ENCODE data around the gene SYNE2. TPM values are rescaled to one million over a fixed set of nuclear protein-coding genes. Genes with fewer than 3 reads are reported as not detected.
"Not testable (repeated sequence)": the region's sequence is repeated elsewhere in the genome, so short reads cannot be mapped to it uniquely, and the experiment has no call there.

The SYNE2 gene
- total RNA-seq, 4 donors from 2014 or later: 92.4 to 165 (median 98.3) TPM

- Histone ChIP-seq H3K4me3 (no peak overlapping the region), H3K27me3 (no peaks in the 10 kb centered on the region), H3K9me3 (peaks cover 0 to 4% (median 0%) of the 10 kb centered on the region in 4 donors), H3K36me3 (peaks cover 0 to 11% (median 2%) of the 10 kb centered on the region in 4 donors), H3K27ac (replicated peaks in 1 of 4) (no peak overlapping the region), H3K4me1 (peaks cover 0 to 23% (median 16%) of the 10 kb centered on the region in 4 donors)
- no peak for DNase-seq (ENCODE audit: extremely low spot score)
- TF ChIP-seq, protein P1, sequence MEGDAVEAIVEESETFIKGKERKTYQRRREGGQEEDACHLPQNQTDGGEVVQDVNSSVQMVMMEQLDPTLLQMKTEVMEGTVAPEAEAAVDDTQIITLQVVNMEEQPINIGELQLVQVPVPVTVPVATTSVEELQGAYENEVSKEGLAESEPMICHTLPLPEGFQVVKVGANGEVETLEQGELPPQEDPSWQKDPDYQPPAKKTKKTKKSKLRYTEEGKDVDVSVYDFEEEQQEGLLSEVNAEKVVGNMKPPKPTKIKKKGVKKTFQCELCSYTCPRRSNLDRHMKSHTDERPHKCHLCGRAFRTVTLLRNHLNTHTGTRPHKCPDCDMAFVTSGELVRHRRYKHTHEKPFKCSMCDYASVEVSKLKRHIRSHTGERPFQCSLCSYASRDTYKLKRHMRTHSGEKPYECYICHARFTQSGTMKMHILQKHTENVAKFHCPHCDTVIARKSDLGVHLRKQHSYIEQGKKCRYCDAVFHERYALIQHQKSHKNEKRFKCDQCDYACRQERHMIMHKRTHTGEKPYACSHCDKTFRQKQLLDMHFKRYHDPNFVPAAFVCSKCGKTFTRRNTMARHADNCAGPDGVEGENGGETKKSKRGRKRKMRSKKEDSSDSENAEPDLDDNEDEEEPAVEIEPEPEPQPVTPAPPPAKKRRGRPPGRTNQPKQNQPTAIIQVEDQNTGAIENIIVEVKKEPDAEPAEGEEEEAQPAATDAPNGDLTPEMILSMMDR (IDR thresholded peaks at IDR 0.05): no peak
- TF ChIP-seq POLR2AphosphoS5 (IDR thresholded peaks at IDR 0.05) (no peak), POLR2A (IDR thresholded peaks at IDR 0.05; ENCODE audit: low read depth) (no peak), EP300 (IDR thresholded peaks at IDR 0.05) (no peak)
- intact Hi-C loops (cut with DNase I): loop anchor here (10.0 kb wide), 1 partner anchor 46 kb away; no protein-coding TSS in a partner anchor
- 81% methylated on average over 5 of the region's 5 CpGs for WGBS
Observed at GRCh38 chr14:64038841-64039542, 186.2 kb downstream of the SYNE2 start.

DNA sequence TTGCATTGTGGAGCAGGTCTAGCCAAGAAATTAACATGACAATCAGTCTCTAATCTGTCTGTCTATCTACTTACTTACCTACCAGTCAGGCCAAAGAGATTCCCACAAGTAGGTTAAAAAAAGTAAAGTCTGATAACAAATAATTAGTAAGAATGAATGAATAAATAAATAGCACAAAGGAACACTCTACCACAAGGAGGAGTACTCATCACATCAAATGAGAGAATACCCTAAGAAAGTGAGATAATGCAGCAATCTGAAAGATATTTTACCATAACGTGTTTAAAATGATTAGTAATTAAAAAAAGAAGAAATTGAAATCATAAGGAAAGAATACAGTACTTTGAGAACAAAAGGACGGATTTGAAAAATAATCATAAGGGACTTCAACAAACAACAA, 187.2 kb downstream of the SYNE2 start:
- H3K27me3 ChIP-seq: no peaks in the 10 kb centered on the region
- WGBS: 85% methylated on average over 2 of the region's 2 CpGs

DNA sequence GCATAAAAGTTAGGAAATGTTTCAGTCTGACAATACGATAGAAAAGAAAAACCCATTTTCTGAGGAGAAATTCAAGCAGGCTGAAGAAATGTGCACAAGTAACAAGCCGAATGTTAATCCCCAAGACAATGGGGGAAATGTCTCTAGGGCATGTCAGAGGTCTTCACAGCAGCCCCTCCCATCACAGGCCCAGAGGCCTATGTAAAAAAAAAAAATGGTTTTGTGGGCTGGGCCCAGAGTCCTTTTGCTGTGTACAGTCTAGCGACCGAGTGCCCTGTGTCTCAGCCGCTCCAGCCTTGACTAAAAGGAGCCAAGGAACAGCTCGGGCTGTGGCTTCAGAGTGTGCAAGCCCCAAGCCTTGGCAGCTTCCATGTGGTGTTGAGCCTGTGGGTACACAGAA, 190.5 kb downstream of the SYNE2 start:
- peaks cover 0 to 25% (median 2%) of the 10 kb centered on the region in 4 donors for H3K36me3 ChIP-seq
- DNase-seq (ENCODE audit: extremely low spot score); H3K9me3 ChIP-seq; H3K4me1 ChIP-seq; H3K27me3 ChIP-seq; intact Hi-C loops (cut with DNase I); H3K27ac ChIP-seq (replicated peaks in 1 of 4); H3K4me3 ChIP-seq: not testable (repeated sequence)
- 95% methylated on average over 6 of the region's 6 CpGs for WGBS

More for the DNA sequence above, 187.2 kb downstream of the SYNE2 start:
- TF ChIP-seq POLR2A (IDR thresholded peaks at IDR 0.05; ENCODE audit: low read depth): no peak
- TF ChIP-seq POLR2AphosphoS5 (IDR thresholded peaks at IDR 0.05): no peak
- no peak for TF ChIP-seq EP300 (IDR thresholded peaks at IDR 0.05)
- TF ChIP-seq, protein P1 (IDR thresholded peaks at IDR 0.05): peak in 1 of 3 experiments; percentile 25
- no peak overlapping the region for H3K27ac ChIP-seq (replicated peaks in 1 of 4)
- peaks cover 0 to 12% (median 9%) of the 10 kb centered on the region in 4 donors for H3K4me1 ChIP-seq
- peaks cover 0 to 11% (median 2%) of the 10 kb centered on the region in 4 donors for H3K36me3 ChIP-seq
- peaks cover 0 to 4% (median 0%) of the 10 kb centered on the region in 4 donors for H3K9me3 ChIP-seq
- intact Hi-C loops (cut with DNase I): no loop called here
- H3K4me3 ChIP-seq: no peak overlapping the region
- no peak for DNase-seq (ENCODE audit: extremely low spot score)

DNA sequence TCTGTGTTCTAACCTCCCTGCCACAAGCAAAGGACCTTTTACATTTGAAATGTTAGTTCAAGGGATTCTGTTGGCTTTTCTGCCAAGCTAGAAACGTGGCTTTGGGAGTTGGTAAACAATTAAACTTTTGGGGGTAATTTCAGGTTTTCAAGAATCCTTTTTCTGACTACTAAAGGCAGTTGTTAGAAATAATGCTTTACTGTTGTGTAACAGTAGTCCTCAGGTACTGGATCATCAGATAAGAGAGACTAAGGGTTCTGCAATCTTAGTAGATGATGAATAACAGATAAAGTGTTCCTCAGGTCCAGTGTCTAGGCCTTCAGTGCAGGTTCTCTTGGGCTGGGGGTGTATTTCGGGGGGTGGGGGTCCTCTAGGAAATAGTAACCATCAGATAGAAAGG, 192.3 kb downstream of the SYNE2 start:
- no peak for TF ChIP-seq POLR2AphosphoS5 (IDR thresholded peaks at IDR 0.05)
- TF ChIP-seq, protein P1 (IDR thresholded peaks at IDR 0.05): no peak
- TF ChIP-seq POLR2A (IDR thresholded peaks at IDR 0.05; ENCODE audit: low read depth): no peak
- TF ChIP-seq EP300 (IDR thresholded peaks at IDR 0.05): no peak
- Histone ChIP-seq H3K27me3 (no peaks in the 10 kb centered on the region), H3K4me3 (no peak overlapping the region), H3K36me3 (peaks cover 4 to 42% (median 6%) of the 10 kb centered on the region in 4 donors), H3K9me3 (peaks cover 0 to 4% (median 0%) of the 10 kb centered on the region in 4 donors), H3K4me1 (no peaks in the 10 kb centered on the region), H3K27ac (replicated peaks in 1 of 4) (no peak overlapping the region)
- no peak for DNase-seq (ENCODE audit: extremely low spot score)
- intact Hi-C loops (cut with DNase I): no loop called here
- WGBS: 82% methylated on average over 2 of the region's 2 CpGs

DNA sequence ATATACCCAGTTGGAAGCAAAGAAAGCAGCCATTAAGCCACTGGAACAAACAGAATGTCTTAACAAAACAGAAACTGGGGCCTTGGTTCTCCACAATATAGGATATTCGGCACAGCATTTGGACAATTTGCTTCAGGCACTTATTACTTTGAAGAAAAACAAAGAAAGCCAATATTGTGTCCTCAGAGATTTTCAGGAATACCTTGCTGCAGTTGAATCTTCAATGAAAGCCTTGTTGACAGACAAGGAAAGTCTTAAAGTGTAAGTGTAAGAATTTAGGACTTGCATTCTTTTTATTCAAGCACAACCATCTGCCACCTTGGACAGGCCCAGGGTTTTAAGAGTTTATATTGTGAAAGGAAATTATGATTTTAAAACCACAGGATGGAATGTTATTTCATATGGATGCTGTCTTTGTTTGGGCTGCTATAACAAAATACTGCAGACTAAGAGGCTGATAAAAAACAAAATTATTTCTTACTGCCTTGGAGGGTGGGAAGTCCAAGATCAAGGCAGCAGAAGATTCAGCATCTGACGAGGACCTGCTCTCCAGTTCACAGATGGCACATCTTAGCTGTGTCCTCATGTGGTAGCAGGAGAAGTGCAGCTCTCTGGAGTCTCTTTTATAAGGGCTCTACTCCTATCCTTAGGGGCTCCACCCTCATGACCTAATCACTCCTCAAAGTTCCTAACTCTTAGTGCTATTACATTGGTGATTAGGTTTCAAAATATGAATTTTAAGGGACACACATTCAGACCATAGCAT, 197.0 kb downstream of the SYNE2 start:
- no peaks in the 10 kb centered on the region for H3K4me1 ChIP-seq
- H3K9me3 ChIP-seq: no peaks in the 10 kb centered on the region
- H3K27me3 ChIP-seq: no peaks in the 10 kb centered on the region
- intact Hi-C loops (cut with DNase I): no loop called here
- no peak overlapping the region for H3K27ac ChIP-seq (replicated peaks in 1 of 4)
- H3K4me3 ChIP-seq: no peak overlapping the region
- peaks cover 4 to 60% (median 18%) of the 10 kb centered on the region in 4 donors for H3K36me3 ChIP-seq
- TF ChIP-seq POLR2A (IDR thresholded peaks at IDR 0.05; ENCODE audit: low read depth) (no peak), POLR2AphosphoS5 (IDR thresholded peaks at IDR 0.05) (no peak), EP300 (IDR thresholded peaks at IDR 0.05) (no peak)
- TF ChIP-seq, protein P1 (IDR thresholded peaks at IDR 0.05): no peak
- no peak for DNase-seq (ENCODE audit: extremely low spot score)
- 91% methylated on average over 2 of the region's 2 CpGs for WGBS

Measured in esophagus muscularis mucosa (tissue), 4 donors.